Measurements from ENCODE around the gene XPO1. TPM values are rescaled to one million over a fixed set of nuclear protein-coding genes. Genes with fewer than 3 reads are reported as not detected.
"Not testable (repeated sequence)": the region's sequence is repeated elsewhere in the genome, so short reads cannot be mapped to it uniquely, and the experiment has no call there.

The XPO1 gene
- total RNA-seq, 1 donor, result 160 TPM

- no peak overlapping the region for H3K4me2 ChIP-seq (ENCODE audit: insufficient read depth, low read length)
- H3K4me3 ChIP-seq (ENCODE audit: insufficient read depth, low read length), result no peak overlapping the region
- H3K27ac ChIP-seq (ENCODE audit: low read depth, low read length), result no peak overlapping the region
- no peaks in the 10 kb centered on the region for H3K9me3 ChIP-seq (ENCODE audit: low read depth, low read length)
- H3K36me3 ChIP-seq (ENCODE audit: insufficient read depth, low read length), result peaks cover 3% of the 10 kb centered on the region
- peaks cover 10% of the 10 kb centered on the region for H3K4me1 ChIP-seq (ENCODE audit: insufficient read depth, low read length)
- no peaks in the 10 kb centered on the region for H3K27me3 ChIP-seq (ENCODE audit: insufficient read depth, low read length)
- no peak for DNase-seq (ENCODE audit: insufficient read length, low spot score, missing footprints)
- no peak overlapping the region for H2AFZ ChIP-seq (ENCODE audit: low read length)
- peaks cover 54% of the 10 kb centered on the region for H4K20me1 ChIP-seq (ENCODE audit: insufficient read depth, low read length)
- TF ChIP-seq CTCF (IDR thresholded peaks at IDR 0.05; ENCODE audit: extremely low read depth, low read depth, low read length), result no peak
- peaks cover 97% of the 10 kb centered on the region for H3K79me2 ChIP-seq (ENCODE audit: insufficient read depth, low read length)
Observed at GRCh38 chr2:61456070-61456745, 81.9 kb downstream of the XPO1 start.

GRCh38 chr2:61454972-61455371, 83.2 kb downstream of the XPO1 start:
- Histone ChIP-seq H3K79me2 (ENCODE audit: insufficient read depth, low read length) (peaks cover 97% of the 10 kb centered on the region), H4K20me1 (ENCODE audit: insufficient read depth, low read length) (peaks cover 55% of the 10 kb centered on the region)
- H3K27ac ChIP-seq (ENCODE audit: low read depth, low read length); H3K9me3 ChIP-seq (ENCODE audit: low read depth, low read length); H3K4me3 ChIP-seq (ENCODE audit: insufficient read depth, low read length); H2AFZ ChIP-seq (ENCODE audit: low read length); H3K4me2 ChIP-seq (ENCODE audit: insufficient read depth, low read length); H3K36me3 ChIP-seq (ENCODE audit: insufficient read depth, low read length); DNase-seq (ENCODE audit: insufficient read length, low spot score, missing footprints); H3K27me3 ChIP-seq (ENCODE audit: insufficient read depth, low read length); H3K4me1 ChIP-seq (ENCODE audit: insufficient read depth, low read length): not testable (repeated sequence)

- Histone ChIP-seq H3K79me2 (ENCODE audit: insufficient read depth, low read length) (peaks cover 97% of the 10 kb centered on the region), H3K27ac (ENCODE audit: low read depth, low read length) (no peak overlapping the region), H3K4me3 (ENCODE audit: insufficient read depth, low read length) (no peak overlapping the region), H3K9me3 (ENCODE audit: low read depth, low read length) (no peaks in the 10 kb centered on the region), H2AFZ (ENCODE audit: low read length) (no peak overlapping the region), H3K27me3 (ENCODE audit: insufficient read depth, low read length) (no peaks in the 10 kb centered on the region), H3K4me2 (ENCODE audit: insufficient read depth, low read length) (no peak overlapping the region), H3K36me3 (ENCODE audit: insufficient read depth, low read length) (peaks cover 5% of the 10 kb centered on the region), H3K4me1 (ENCODE audit: insufficient read depth, low read length) (no peaks in the 10 kb centered on the region), H4K20me1 (ENCODE audit: insufficient read depth, low read length) (peaks cover 52% of the 10 kb centered on the region)
- TF ChIP-seq CTCF (IDR thresholded peaks at IDR 0.05; ENCODE audit: extremely low read depth, low read depth, low read length), result no peak
- no peak for DNase-seq (ENCODE audit: insufficient read length, low spot score, missing footprints)
Observed at GRCh38 chr2:61454383-61454782, 83.8 kb downstream of the XPO1 start.

GRCh38 chr2:61452392-61452791, 85.8 kb downstream of the XPO1 start:
- no peaks in the 10 kb centered on the region for H3K4me1 ChIP-seq (ENCODE audit: insufficient read depth, low read length)
- no peaks in the 10 kb centered on the region for H3K9me3 ChIP-seq (ENCODE audit: low read depth, low read length)
- no peak overlapping the region for H3K27ac ChIP-seq (ENCODE audit: low read depth, low read length)
- no peak overlapping the region for H3K4me3 ChIP-seq (ENCODE audit: insufficient read depth, low read length)
- no peaks in the 10 kb centered on the region for H3K27me3 ChIP-seq (ENCODE audit: insufficient read depth, low read length)
- peaks cover 3% of the 10 kb centered on the region for H3K36me3 ChIP-seq (ENCODE audit: insufficient read depth, low read length)
- no peak overlapping the region for H3K4me2 ChIP-seq (ENCODE audit: insufficient read depth, low read length)
- no peak for TF ChIP-seq CTCF (IDR thresholded peaks at IDR 0.05; ENCODE audit: extremely low read depth, low read depth, low read length)
- peaks cover 98% of the 10 kb centered on the region for H3K79me2 ChIP-seq (ENCODE audit: insufficient read depth, low read length)
- no peak for DNase-seq (ENCODE audit: insufficient read length, low spot score, missing footprints)
- H4K20me1 ChIP-seq (ENCODE audit: insufficient read depth, low read length), result peaks cover 56% of the 10 kb centered on the region
- no peak overlapping the region for H2AFZ ChIP-seq (ENCODE audit: low read length)

All from osteoblast (primary cell).